Uterus (tissue), 4 donors: Measurements from ENCODE around the gene MROH2A. TPM values are rescaled to one million over a fixed set of nuclear protein-coding genes. Genes with fewer than 3 reads are reported as not detected.

Experiments
- DNase-seq, 2 donors: peaks; one replicate each; pipeline ENCODE4 v3.0.0-alpha.2; 2019 to 2020
- H3K27ac ChIP-seq, 2 donors: fragments of 200-600 bp; sonication (generic); 1 replicate in 1 of 2; 2 replicates in 1 of 2; pipeline ENCODE4 v1.5.1; 2016 to 2018
- H3K27me3 ChIP-seq, 2 donors: fragments of 200-600 bp; sonication (generic); one replicate each; pipeline ENCODE4 v1.5.1; 2018 to 2019; ENCODE audit warnings: control low read depth in 1 of 2
- H3K36me3 ChIP-seq, 2 donors: fragments of 200-600 bp; sonication (generic); one replicate each; pipeline ENCODE4 v1.5.1; 2019; ENCODE audit warnings: control low read depth in 1 of 2
- H3K4me1 ChIP-seq, 2 donors: fragments of 200-600 bp; sonication (generic); one replicate each; pipeline ENCODE4 v1.5.1; 2018 to 2019; ENCODE audit warnings: control low read depth in 1 of 2
- H3K4me3 ChIP-seq, 2 donors: fragments of 200-600 bp; sonication (generic); 1 replicate in 1 of 2; 2 replicates in 1 of 2; pipeline ENCODE4 v1.5.1; 2018 to 2019; ENCODE audit warnings: mild to moderate bottlenecking in 1 of 2
- H3K9me3 ChIP-seq, 2 donors: fragments of 200-600 bp; sonication (generic); one replicate each; pipeline ENCODE4 v1.5.1; 2019; ENCODE audit warnings: control low read depth in 1 of 2
- POLR2A ChIP-seq, 2 donors: fragments of 450-650 bp; IDR thresholded peaks; one replicate each; pipeline ENCODE4 v1.6.1; 2016; ENCODE audit warnings: antibody characterized with exemption in 2 of 2, mild to moderate bottlenecking in 1 of 2, moderate library complexity in 1 of 2
- intact Hi-C: fragments of 100-400 bp; cut with DNase I; formaldehyde crosslinking; loops from one replicate; pipeline ENCODE4 v1.15.1; 2023; ENCODE audit warnings: low total_unique reads
- total RNA-seq, 4 donors: library from RNA; depleted of rRNA in 3 of 4; stranded (reverse); fragments of >200 nt in 3 of 4; gene quantifications; one replicate each; pipeline versions ENCODE4 v1.1.0 to v1.2.4, GENCODE V29; 2014 to 2023
- TF ChIP-seq, protein P1 (sequence below), 4 experiments: fragments of 200-600 bp in 2 of 4; fragments of 450-650 bp in 2 of 4; sonication (generic) in 2 of 4; IDR thresholded peaks; one replicate each; pipeline ENCODE4 v1.5.1; 2016 to 2019; ENCODE audit warnings: antibody characterized with exemption in 4 of 4, mild to moderate bottlenecking in 2 of 4, moderate library complexity in 1 of 4
- donor health status: DM: yes; HTN: yes; CAD: no.

The MROH2A gene
- total RNA-seq, 4 donors from 2014 or later: not detected

DNA sequence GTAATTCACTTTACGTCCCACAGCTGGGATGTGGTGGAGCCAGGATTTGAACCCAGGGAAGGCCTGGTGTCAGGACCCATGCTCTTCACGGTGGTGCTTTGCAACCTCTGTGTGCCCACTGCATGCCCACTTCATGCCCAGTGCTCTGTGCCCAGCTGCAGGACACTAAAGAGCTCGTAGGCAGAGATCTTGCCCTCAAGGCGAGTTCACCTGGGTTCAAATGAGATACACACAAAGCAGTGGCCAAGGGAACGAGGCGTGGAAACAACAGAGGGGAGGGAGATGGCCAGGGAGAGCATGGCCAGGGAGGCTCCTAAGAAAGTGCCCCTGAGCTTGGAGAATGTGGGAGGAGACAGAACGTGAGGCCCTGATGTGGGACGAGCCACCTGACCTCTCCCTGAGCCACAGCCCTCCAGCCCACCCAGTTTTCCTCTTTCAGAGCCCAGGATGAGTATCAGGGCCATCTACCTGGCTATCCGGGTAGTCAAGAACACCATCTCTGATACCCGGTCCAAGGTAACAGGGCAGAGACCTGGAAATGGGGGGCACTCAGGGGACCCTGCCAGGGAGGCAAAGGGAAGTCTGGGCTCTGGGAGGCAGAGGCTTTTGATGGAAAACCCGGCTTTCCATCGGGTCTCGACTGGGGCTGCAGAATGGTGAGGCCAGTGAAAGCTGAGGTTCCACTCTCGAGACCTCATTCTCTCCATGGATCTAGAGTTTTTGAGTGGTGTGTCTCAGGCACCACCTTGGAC lies 20.4 kb downstream of the MROH2A start:
- no peak overlapping the region for H3K4me3 ChIP-seq
- no peaks in the 10 kb centered on the region for H3K4me1 ChIP-seq
- intact Hi-C loops: no loop called here
- H3K36me3 ChIP-seq: no peaks in the 10 kb centered on the region
- H3K27ac ChIP-seq: no peak overlapping the region
- no peaks in the 10 kb centered on the region for H3K9me3 ChIP-seq
- no peaks in the 10 kb centered on the region for H3K27me3 ChIP-seq
- TF ChIP-seq POLR2A (IDR thresholded peaks at IDR 0.05): no peak
- TF ChIP-seq, protein P1, sequence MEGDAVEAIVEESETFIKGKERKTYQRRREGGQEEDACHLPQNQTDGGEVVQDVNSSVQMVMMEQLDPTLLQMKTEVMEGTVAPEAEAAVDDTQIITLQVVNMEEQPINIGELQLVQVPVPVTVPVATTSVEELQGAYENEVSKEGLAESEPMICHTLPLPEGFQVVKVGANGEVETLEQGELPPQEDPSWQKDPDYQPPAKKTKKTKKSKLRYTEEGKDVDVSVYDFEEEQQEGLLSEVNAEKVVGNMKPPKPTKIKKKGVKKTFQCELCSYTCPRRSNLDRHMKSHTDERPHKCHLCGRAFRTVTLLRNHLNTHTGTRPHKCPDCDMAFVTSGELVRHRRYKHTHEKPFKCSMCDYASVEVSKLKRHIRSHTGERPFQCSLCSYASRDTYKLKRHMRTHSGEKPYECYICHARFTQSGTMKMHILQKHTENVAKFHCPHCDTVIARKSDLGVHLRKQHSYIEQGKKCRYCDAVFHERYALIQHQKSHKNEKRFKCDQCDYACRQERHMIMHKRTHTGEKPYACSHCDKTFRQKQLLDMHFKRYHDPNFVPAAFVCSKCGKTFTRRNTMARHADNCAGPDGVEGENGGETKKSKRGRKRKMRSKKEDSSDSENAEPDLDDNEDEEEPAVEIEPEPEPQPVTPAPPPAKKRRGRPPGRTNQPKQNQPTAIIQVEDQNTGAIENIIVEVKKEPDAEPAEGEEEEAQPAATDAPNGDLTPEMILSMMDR (IDR thresholded peaks at IDR 0.05): no peak
- DNase-seq: no peak

DNA sequence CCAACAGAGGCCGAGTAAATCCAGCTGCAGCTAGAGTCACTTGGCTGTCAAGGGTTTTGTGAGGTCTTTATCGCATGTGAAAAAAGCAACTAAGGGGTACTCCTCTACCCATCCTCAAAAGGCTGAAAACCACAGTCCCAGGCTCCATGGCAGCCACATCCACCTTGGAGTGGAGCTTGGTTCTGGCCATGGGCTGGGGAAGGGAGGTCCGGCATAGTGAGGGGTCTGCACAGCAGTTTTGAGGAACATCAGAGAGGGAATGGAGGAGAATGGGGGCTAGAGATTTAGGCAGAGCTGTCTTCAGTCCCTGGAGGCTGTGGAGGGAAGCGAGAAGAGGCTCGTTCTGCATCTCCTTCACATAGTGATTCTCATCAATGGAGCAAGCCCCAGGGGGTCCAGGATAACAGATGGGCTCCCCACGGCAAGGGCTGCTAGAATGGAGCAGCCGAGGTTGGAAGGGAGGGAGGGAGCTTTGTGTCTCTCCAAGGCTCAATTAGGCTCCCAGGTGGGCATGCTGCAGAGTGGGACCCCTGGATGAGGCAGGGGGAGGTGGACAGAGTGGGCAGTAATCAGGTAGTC lies 21.0 kb downstream of the MROH2A start:
- H3K4me1 ChIP-seq: no peaks in the 10 kb centered on the region
- intact Hi-C loops: no loop called here
- DNase-seq: no peak
- H3K27ac ChIP-seq: no peak overlapping the region
- no peak for TF ChIP-seq POLR2A (IDR thresholded peaks at IDR 0.05)
- TF ChIP-seq, protein P1 (IDR thresholded peaks at IDR 0.05): no peak
- no peaks in the 10 kb centered on the region for H3K9me3 ChIP-seq
- no peaks in the 10 kb centered on the region for H3K36me3 ChIP-seq
- H3K27me3 ChIP-seq: no peaks in the 10 kb centered on the region
- no peak overlapping the region for H3K4me3 ChIP-seq

DNA sequence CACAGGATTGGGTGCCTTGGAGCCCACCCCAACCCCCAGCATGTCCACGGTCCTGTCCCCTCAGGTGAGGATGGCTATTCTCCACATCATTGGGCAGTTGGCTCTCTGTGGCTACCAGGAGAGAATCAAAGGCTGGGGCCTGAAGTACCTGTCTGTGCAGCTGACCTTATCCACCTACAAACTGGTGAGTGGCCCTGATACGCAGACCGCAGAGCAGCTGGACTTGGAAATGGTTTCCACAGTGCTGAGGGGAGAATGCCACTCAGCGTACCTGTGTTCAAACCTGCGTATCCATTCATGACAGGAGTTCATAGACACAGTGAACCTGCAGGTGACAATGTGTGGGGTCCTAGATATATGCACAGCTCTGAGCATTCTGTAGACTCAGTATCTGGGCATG lies 21.6 kb downstream of the MROH2A start:
- Histone ChIP-seq H3K9me3 (no peaks in the 10 kb centered on the region), H3K4me3 (no peak overlapping the region), H3K27me3 (no peaks in the 10 kb centered on the region), H3K36me3 (no peaks in the 10 kb centered on the region), H3K4me1 (no peaks in the 10 kb centered on the region), H3K27ac (no peak overlapping the region)
- TF ChIP-seq POLR2A (IDR thresholded peaks at IDR 0.05): no peak
- TF ChIP-seq, protein P1 (IDR thresholded peaks at IDR 0.05): no peak
- no peak for DNase-seq
- intact Hi-C loops: no loop called here

DNA sequence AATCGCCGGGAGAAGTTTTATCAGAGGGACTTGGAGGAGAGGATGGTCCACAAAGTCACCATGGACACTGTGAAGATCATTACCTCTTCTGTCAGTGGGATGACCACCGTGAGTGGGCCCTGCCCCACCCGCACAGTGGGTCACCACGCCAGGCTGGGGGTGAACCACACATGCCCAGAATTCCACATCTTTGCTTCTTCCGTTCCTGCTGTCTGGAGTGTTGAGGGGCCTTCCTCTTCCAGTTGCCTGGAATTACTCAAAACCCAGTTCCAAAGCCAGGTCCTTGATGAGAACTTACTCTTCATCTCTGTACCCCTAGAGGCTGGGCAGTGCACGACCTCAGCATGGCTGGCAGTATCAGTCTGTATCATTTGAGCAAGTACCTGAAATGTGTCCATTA lies 22.1 kb downstream of the MROH2A start:
- DNase-seq: no peak
- Histone ChIP-seq H3K27me3 (no peaks in the 10 kb centered on the region), H3K27ac (no peak overlapping the region), H3K36me3 (no peaks in the 10 kb centered on the region), H3K4me3 (no peak overlapping the region), H3K4me1 (no peaks in the 10 kb centered on the region), H3K9me3 (no peaks in the 10 kb centered on the region)
- intact Hi-C loops: no loop called here
- TF ChIP-seq POLR2A (IDR thresholded peaks at IDR 0.05): no peak
- TF ChIP-seq, protein P1 (IDR thresholded peaks at IDR 0.05): no peak

DNA sequence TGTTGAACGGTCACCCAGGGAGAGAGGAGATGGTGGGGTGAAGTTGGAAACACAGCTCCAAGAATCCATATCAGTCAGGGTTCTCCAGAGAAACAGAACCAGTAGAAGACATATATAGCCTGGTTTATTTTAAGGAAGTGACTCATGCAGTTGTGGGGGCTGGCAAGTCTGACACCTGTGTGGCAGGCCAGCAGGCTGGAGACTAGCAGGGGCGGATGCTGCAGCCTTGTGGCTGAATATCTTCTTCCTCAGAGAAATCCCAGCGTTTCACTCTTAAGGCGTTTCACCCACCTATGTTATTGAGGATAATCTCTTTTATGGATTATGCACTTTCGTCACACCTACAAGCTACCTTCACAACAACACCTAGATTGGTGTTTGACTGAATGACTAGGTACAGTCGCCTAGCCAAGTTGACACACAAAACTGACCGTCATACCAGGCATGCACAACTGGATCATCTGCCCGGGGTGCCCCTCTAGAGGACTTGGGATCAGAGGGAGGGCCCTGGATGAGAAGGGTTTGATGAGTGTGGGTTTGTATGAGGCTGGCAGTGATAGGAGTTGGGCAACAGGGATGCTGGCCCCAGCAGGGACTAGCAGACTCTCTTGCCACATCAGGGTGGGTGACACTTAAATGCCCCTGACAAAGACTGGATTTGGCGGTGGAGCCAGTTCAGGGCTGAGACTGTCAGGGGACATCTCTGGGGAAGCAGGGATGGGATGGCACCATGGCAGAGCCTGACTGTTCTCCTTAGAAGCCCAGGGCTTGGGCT lies 23.4 kb downstream of the MROH2A start:
- no peak for DNase-seq

More for the DNA sequence above, 23.4 kb downstream of the MROH2A start:
- Histone ChIP-seq H3K27ac (no peak overlapping the region), H3K9me3 (no peaks in the 10 kb centered on the region), H3K27me3 (no peaks in the 10 kb centered on the region), H3K36me3 (no peaks in the 10 kb centered on the region), H3K4me3 (no peak overlapping the region), H3K4me1 (no peaks in the 10 kb centered on the region)
- no peak for TF ChIP-seq POLR2A (IDR thresholded peaks at IDR 0.05)
- TF ChIP-seq, protein P1 (IDR thresholded peaks at IDR 0.05): no peak
- intact Hi-C loops: no loop called here
